HCT116 (cell line): ENCODE data around the gene USP46. TPM values are rescaled to one million over a fixed set of nuclear protein-coding genes. Genes with fewer than 3 reads are reported as not detected.

Source experiments
- ATAC-seq: fragments of 200-7000 bp; cut with Tn5 transposase; 2 replicates; pipeline ENCODE4 v1.9.1; 2020; ENCODE audit warnings: mild to moderate bottlenecking, moderate library complexity
- BruUV-seq: library from RNA; stranded (reverse); fragments of 400-500 nt; replicated peaks from 2 replicates; lab custom pipeline; 2021; lab: Mats Ljungman, UMichigan
- CTCF ChIA-PET: fragments of 300-600 bp; sonication (Branson Sonifier 250); formaldehyde crosslinking; loops from one replicate; lab custom pipeline; 2021; ENCODE audit warnings: antibody characterized with exemption; lab: Charles Lee
- POLR2A ChIA-PET: fragments of 300-600, 350-600 bp; sonication (Branson Sonifier 250); formaldehyde crosslinking; loops from one replicate; lab custom pipeline; 2021; ENCODE audit warnings: antibody characterized with exemption; lab: Charles Lee
- RAD21 ChIA-PET, 2 experiments: fragments of 300-600 bp; sonication (Branson Sonifier 250); formaldehyde crosslinking; loops; one replicate each; lab custom pipeline; 2023; ENCODE audit warnings: low total read pairs in 2 of 2; ENCODE audit not compliant: uncharacterized antibody in 2 of 2, unreplicated experiment in 2 of 2, low non-redundant PET in 1 of 2; lab: Charles Lee
- DNase-seq: peaks from one replicate; pipeline ENCODE4 v3.0.0-alpha.2; 2010; ENCODE audit warnings: low read depth, low spot score
- H2AFZ ChIP-seq: fragments of 200-600 bp; shearing (Covaris generic), sonication (generic); 2 replicates; pipeline ENCODE4 v1.6.1; 2017; ENCODE audit warnings: low read depth, mixed run types, mixed read lengths, antibody characterized with exemption, low read length; ENCODE audit not compliant: poor library complexity, severe bottlenecking
- H3K27ac ChIP-seq: 2 replicates; pipeline ENCODE4 v1.5.1; 2012; ENCODE audit warnings: low read depth, low read length
- H3K27me3 ChIP-seq: fragments of 200-600 bp; sonication (generic); 2 replicates; pipeline ENCODE4 v1.6.1; 2016; ENCODE audit warnings: mixed run types, low read length, mixed read lengths; ENCODE audit not compliant: insufficient read depth
- H3K36me3 ChIP-seq, 2 experiments: fragments of 200-500 bp in 1 of 2; fragments of 200-600 bp in 1 of 2; sonication (Bioruptor generic) in 1 of 2; sonication (generic) in 1 of 2; 2 replicates each; pipeline versions ENCODE4 v1.5.1 to v1.6.1; 2014 to 2016; ENCODE audit warnings: low read length in 2 of 2, inconsistent platforms in 1 of 2, mixed read lengths in 1 of 2, mixed run types in 1 of 2; ENCODE audit not compliant: insufficient read depth in 2 of 2, control insufficient read depth in 1 of 2
- H3K4me1 ChIP-seq, 2 experiments: fragments of 200-600 bp in 1 of 2; sonication (generic) in 1 of 2; 2 replicates each; pipeline versions ENCODE4 v1.5.1 to v1.6.1; 2012 to 2017; ENCODE audit warnings: low read length in 2 of 2, inconsistent platforms in 1 of 2, mild to moderate bottlenecking in 1 of 2, mixed read lengths in 1 of 2, mixed run types in 1 of 2, moderate library complexity in 1 of 2; ENCODE audit not compliant: insufficient read depth in 2 of 2, control insufficient read depth in 1 of 2
- H3K4me2 ChIP-seq: fragments of 200-600 bp; sonication (generic); 2 replicates; pipeline ENCODE4 v1.6.1; 2017; ENCODE audit warnings: mixed run types, low read length, mixed read lengths
- H3K4me3 ChIP-seq, 2 experiments: fragments of 200-600 bp in 1 of 2; sonication (generic) in 1 of 2; replicated peaks in 1 of 2; 2 replicates each; pipeline ENCODE4 v1.5.1; 2011 to 2016; ENCODE audit warnings: low read length in 2 of 2, control low read depth in 1 of 2, low read depth in 1 of 2, mild to moderate bottlenecking in 1 of 2, mixed read lengths in 1 of 2, mixed run types in 1 of 2
- H3K79me2 ChIP-seq: fragments of 200-600 bp; sonication (generic); 2 replicates; pipeline ENCODE4 v1.6.1; 2017; ENCODE audit warnings: mild to moderate bottlenecking, mixed run types, low read length, moderate library complexity, mixed read lengths; ENCODE audit not compliant: insufficient read depth
- H3K9ac ChIP-seq: fragments of 200-600 bp; sonication (generic); 2 replicates; pipeline ENCODE4 v1.6.1; 2016; ENCODE audit warnings: low read length, mixed read lengths
- H3K9me2 ChIP-seq: fragments of 200-600 bp; sonication (generic), shearing (Covaris generic); 2 replicates; pipeline ENCODE4 v1.6.1; 2017; ENCODE audit warnings: mixed run types, mild to moderate bottlenecking, moderate library complexity; ENCODE audit not compliant: insufficient read depth
- H3K9me3 ChIP-seq, 2 experiments: fragments of 200-500 bp in 1 of 2; fragments of 200-600 bp in 1 of 2; sonication (Bioruptor generic) in 1 of 2; sonication (generic) in 1 of 2; 2 replicates each; pipeline ENCODE4 v1.6.1; 2014 to 2017; ENCODE audit warnings: low read length in 2 of 2, mixed read lengths in 2 of 2, inconsistent platforms in 1 of 2, low read depth in 1 of 2, mild to moderate bottlenecking in 1 of 2, mixed run types in 1 of 2, moderate library complexity in 1 of 2; ENCODE audit not compliant: control insufficient read depth in 1 of 2, insufficient read depth in 1 of 2
- H4K20me1 ChIP-seq: fragments of 200-600 bp; sonication (generic), shearing (Covaris generic); 2 replicates; pipeline ENCODE4 v1.6.1; 2017; ENCODE audit warnings: mixed run types, mild to moderate bottlenecking, moderate library complexity; ENCODE audit not compliant: insufficient read depth
- CEBPB ChIP-seq: IDR thresholded peaks from 2 replicates; pipeline ENCODE4 v1.6.1; 2012; ENCODE audit warnings: low read depth
- EGR1 ChIP-seq: IDR thresholded peaks from 2 replicates; pipeline ENCODE4 v1.6.1; 2012; ENCODE audit warnings: low read depth
- FOSL1 ChIP-seq: IDR thresholded peaks from 2 replicates; pipeline ENCODE4 v1.6.1; 2012; ENCODE audit warnings: low read depth
- JUND ChIP-seq: IDR thresholded peaks from 2 replicates; pipeline ENCODE4 v1.6.1; 2012
- MAX ChIP-seq: IDR thresholded peaks from 2 replicates; pipeline ENCODE4 v1.6.1; 2012
- RAD21 ChIP-seq: IDR thresholded peaks from 2 replicates; pipeline ENCODE4 v1.6.1; 2012; ENCODE audit warnings: low read depth, mild to moderate bottlenecking
- ZBTB33 ChIP-seq: IDR thresholded peaks from 2 replicates; pipeline ENCODE4 v1.6.1; 2011; ENCODE audit warnings: mild to moderate bottlenecking, low read length, moderate library complexity; ENCODE audit not compliant: insufficient replicate concordance; ENCODE audit errors: extremely low read depth
- ZFX ChIP-seq: fragments of 450-650 bp; IDR thresholded peaks from 2 replicates; pipeline ENCODE4 v1.6.1; 2017
- intact Hi-C: fragments of 100-400 bp; cut with micrococcal nuclease; formaldehyde crosslinking; loops from 2 replicates; pipeline ENCODE4 v1.10.0; 2022
- total RNA-seq: library from RNA; stranded (reverse); gene quantifications from one replicate; pipeline ENCODE4 v1.2.1, GENCODE V29; 2021; ENCODE audit not compliant: unreplicated experiment
- TF ChIP-seq, protein P1 (sequence below): IDR thresholded peaks from 2 replicates; pipeline ENCODE4 v1.6.1; 2012; ENCODE audit warnings: low read depth

Gene USP46
- total RNA-seq, 1 experiment from 2014 or later = 36.6 TPM

- no peak for ATAC-seq
- intact Hi-C loops = no loop called here
- H3K4me3 ChIP-seq = no peak overlapping the region
- H3K9me2 ChIP-seq = no peaks in the 10 kb centered on the region
- BruUV-seq = no TSS peak
- H3K27ac ChIP-seq = no peak overlapping the region
- no peaks in the 10 kb centered on the region for H3K4me1 ChIP-seq
- H3K27me3 ChIP-seq = no peaks in the 10 kb centered on the region
- no peak overlapping the region for H3K9ac ChIP-seq
- no peaks in the 10 kb centered on the region for H4K20me1 ChIP-seq
- H3K79me2 ChIP-seq = no peaks in the 10 kb centered on the region
- ChIA-PET RAD21 (no interaction called here), CTCF (no interaction called here), POLR2A (interaction anchor here (1.2 kb wide), 1 partner anchor 17 kb away, joined by 4 read pairs; no protein-coding TSS in a partner anchor)
- no peaks in the 10 kb centered on the region for H3K9me3 ChIP-seq
- no peak for TF ChIP-seq MAX
- no peak for TF ChIP-seq ZFX
- no peak for TF ChIP-seq RAD21
- no peak for TF ChIP-seq FOSL1
- no peak for TF ChIP-seq JUND
- no peak for TF ChIP-seq EGR1
- no peak for TF ChIP-seq CEBPB
- TF ChIP-seq ZBTB33 = no peak
- TF ChIP-seq, protein P1, sequence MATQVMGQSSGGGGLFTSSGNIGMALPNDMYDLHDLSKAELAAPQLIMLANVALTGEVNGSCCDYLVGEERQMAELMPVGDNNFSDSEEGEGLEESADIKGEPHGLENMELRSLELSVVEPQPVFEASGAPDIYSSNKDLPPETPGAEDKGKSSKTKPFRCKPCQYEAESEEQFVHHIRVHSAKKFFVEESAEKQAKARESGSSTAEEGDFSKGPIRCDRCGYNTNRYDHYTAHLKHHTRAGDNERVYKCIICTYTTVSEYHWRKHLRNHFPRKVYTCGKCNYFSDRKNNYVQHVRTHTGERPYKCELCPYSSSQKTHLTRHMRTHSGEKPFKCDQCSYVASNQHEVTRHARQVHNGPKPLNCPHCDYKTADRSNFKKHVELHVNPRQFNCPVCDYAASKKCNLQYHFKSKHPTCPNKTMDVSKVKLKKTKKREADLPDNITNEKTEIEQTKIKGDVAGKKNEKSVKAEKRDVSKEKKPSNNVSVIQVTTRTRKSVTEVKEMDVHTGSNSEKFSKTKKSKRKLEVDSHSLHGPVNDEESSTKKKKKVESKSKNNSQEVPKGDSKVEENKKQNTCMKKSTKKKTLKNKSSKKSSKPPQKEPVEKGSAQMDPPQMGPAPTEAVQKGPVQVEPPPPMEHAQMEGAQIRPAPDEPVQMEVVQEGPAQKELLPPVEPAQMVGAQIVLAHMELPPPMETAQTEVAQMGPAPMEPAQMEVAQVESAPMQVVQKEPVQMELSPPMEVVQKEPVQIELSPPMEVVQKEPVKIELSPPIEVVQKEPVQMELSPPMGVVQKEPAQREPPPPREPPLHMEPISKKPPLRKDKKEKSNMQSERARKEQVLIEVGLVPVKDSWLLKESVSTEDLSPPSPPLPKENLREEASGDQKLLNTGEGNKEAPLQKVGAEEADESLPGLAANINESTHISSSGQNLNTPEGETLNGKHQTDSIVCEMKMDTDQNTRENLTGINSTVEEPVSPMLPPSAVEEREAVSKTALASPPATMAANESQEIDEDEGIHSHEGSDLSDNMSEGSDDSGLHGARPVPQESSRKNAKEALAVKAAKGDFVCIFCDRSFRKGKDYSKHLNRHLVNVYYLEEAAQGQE = no peak
- H2AFZ ChIP-seq = no peak overlapping the region
- no peak for DNase-seq
- no peaks in the 10 kb centered on the region for H3K36me3 ChIP-seq
- no peak overlapping the region for H3K4me2 ChIP-seq
Measured at GRCh38 chr4:52694936-52695335, 35.8 kb upstream of the USP46 start.
